EH (cell line): ENCODE results near the gene FASTKD2.
A peak's percentile ranks its signal among the peaks of the same experiment; 100 is the strongest.
"Not testable (repeated sequence)": the region's sequence is repeated elsewhere in the genome, so short reads cannot be mapped to it uniquely, and the experiment has no call there.

Experiments used
- DNase-seq: peaks from one replicate; pipeline ENCODE4 v3.0.0-alpha.2; 2015; ENCODE audit warnings: low read depth

The FASTKD2 gene

GRCh38 chr2:206792645-206793044 is 27.2 kb downstream of the FASTKD2 start:
- DNase-seq = no peak

GRCh38 chr2:206797376-206797775 is 32.0 kb downstream of the FASTKD2 start:
- DNase-seq = no peak

GRCh38 chr2:206798000-206798399 is 32.6 kb downstream of the FASTKD2 start:
- no peak for DNase-seq

GRCh38 chr2:206799083-206799482 is 33.7 kb downstream of the FASTKD2 start:
- peak; percentile 7 for DNase-seq

- peak; percentile 78 for DNase-seq
These were observed 35.4 kb downstream of the FASTKD2 start for GRCh38 chr2:206800506-206801417.

- no peak for DNase-seq
These were observed 36.2 kb downstream of the FASTKD2 start for GRCh38 chr2:206801418-206802189.

- DNase-seq = no peak
These were observed 37.5 kb downstream of the FASTKD2 start for GRCh38 chr2:206802654-206803514.

GRCh38 chr2:206804326-206804725 is 38.9 kb downstream of the FASTKD2 start:
- DNase-seq = peak; percentile 41

- DNase-seq = peak; percentile 54
These were observed 40.6 kb downstream of the FASTKD2 start for GRCh38 chr2:206805887-206806607.

GRCh38 chr2:206807624-206808023 is 42.2 kb downstream of the FASTKD2 start:
- DNase-seq = not testable (repeated sequence)

GRCh38 chr2:206812471-206812870 is 47.1 kb downstream of the FASTKD2 start:
- not testable (repeated sequence) for DNase-seq

GRCh38 chr2:206814498-206814897 is 49.1 kb downstream of the FASTKD2 start:
- DNase-seq = no peak

- no peak for DNase-seq
These were observed 55.4 kb downstream of the FASTKD2 start for GRCh38 chr2:206820807-206821206.

- DNase-seq = no peak
These were observed 57.8 kb downstream of the FASTKD2 start for GRCh38 chr2:206823178-206823577.

- no peak for DNase-seq
These were observed 58.7 kb downstream of the FASTKD2 start for GRCh38 chr2:206824087-206824618.

GRCh38 chr2:206824993-206825392 is 59.6 kb downstream of the FASTKD2 start:
- no peak for DNase-seq

- DNase-seq = no peak
These were observed 66.1 kb downstream of the FASTKD2 start for GRCh38 chr2:206831442-206831995.

GRCh38 chr2:206832873-206833272 is 67.5 kb downstream of the FASTKD2 start:
- DNase-seq = no peak

- DNase-seq = no peak
These were observed 67.9 kb downstream of the FASTKD2 start for GRCh38 chr2:206833291-206833690.

GRCh38 chr2:206836722-206837121 is 71.3 kb downstream of the FASTKD2 start:
- DNase-seq = no peak

GRCh38 chr2:206837775-206838174 is 72.4 kb downstream of the FASTKD2 start:
- no peak for DNase-seq
